Measurements from ENCODE around the gene FAM20A.
"Not testable (repeated sequence)": the region's sequence is repeated elsewhere in the genome, so short reads cannot be mapped to it uniquely, and the experiment has no call there.

Gene FAM20A

GRCh38 chr17:68589086-68589485, 12.1 kb downstream of the FAM20A start:
- no peak for DNase-seq (ENCODE audit: low read depth)

GRCh38 chr17:68588362-68588761, 12.8 kb downstream of the FAM20A start:
- no peak for DNase-seq (ENCODE audit: low read depth)

GRCh38 chr17:68587847-68588246, 13.3 kb downstream of the FAM20A start:
- DNase-seq (ENCODE audit: low read depth): no peak

- no peak for DNase-seq (ENCODE audit: low read depth)
Measured at GRCh38 chr17:68587026-68587425, 14.1 kb downstream of the FAM20A start.

GRCh38 chr17:68585643-68586042, 15.5 kb downstream of the FAM20A start:
- no peak for DNase-seq (ENCODE audit: low read depth)

GRCh38 chr17:68584581-68585303, 16.4 kb downstream of the FAM20A start:
- no peak for DNase-seq (ENCODE audit: low read depth)

GRCh38 chr17:68582867-68583266, 18.3 kb downstream of the FAM20A start:
- DNase-seq (ENCODE audit: low read depth): not testable (repeated sequence)

GRCh38 chr17:68581863-68582645, 19.1 kb downstream of the FAM20A start:
- no peak for DNase-seq (ENCODE audit: low read depth)

- DNase-seq (ENCODE audit: low read depth): no peak
Measured at GRCh38 chr17:68580236-68580770, 20.9 kb downstream of the FAM20A start.

- no peak for DNase-seq (ENCODE audit: low read depth)
Measured at GRCh38 chr17:68579194-68579927, 21.8 kb downstream of the FAM20A start.

GRCh38 chr17:68578236-68578635, 22.9 kb downstream of the FAM20A start:
- DNase-seq (ENCODE audit: low read depth): no peak

GRCh38 chr17:68577497-68577821, 23.7 kb downstream of the FAM20A start:
- no peak for DNase-seq (ENCODE audit: low read depth)

GRCh38 chr17:68576811-68577496, 24.2 kb downstream of the FAM20A start:
- DNase-seq (ENCODE audit: low read depth): peak; percentile 55

- no peak for DNase-seq (ENCODE audit: low read depth)
Measured at GRCh38 chr17:68576137-68576536, 25.0 kb downstream of the FAM20A start.

GRCh38 chr17:68573338-68573737, 27.8 kb downstream of the FAM20A start:
- DNase-seq (ENCODE audit: low read depth): no peak

- no peak for DNase-seq (ENCODE audit: low read depth)
Measured at GRCh38 chr17:68572138-68572842, 28.9 kb downstream of the FAM20A start.

GRCh38 chr17:68570526-68570925, 30.6 kb downstream of the FAM20A start:
- DNase-seq (ENCODE audit: low read depth): no peak

- DNase-seq (ENCODE audit: low read depth): no peak
Measured at GRCh38 chr17:68569346-68569745, 31.8 kb downstream of the FAM20A start.

GRCh38 chr17:68568581-68568980, 32.6 kb downstream of the FAM20A start:
- no peak for DNase-seq (ENCODE audit: low read depth)

- no peak for DNase-seq (ENCODE audit: low read depth)
Measured at GRCh38 chr17:68567581-68567980, 33.6 kb downstream of the FAM20A start.

GRCh38 chr17:68567035-68567434, 34.1 kb downstream of the FAM20A start:
- no peak for DNase-seq (ENCODE audit: low read depth)

- DNase-seq (ENCODE audit: low read depth): no peak
Measured at GRCh38 chr17:68566442-68566738, 34.8 kb downstream of the FAM20A start.

Measured in ELR (cell line).